Tibial artery (tissue), 4 donors: Measurements from ENCODE around the gene UNC80.

Source experiments
- DNase-seq, 2 donors: peaks; one replicate each; pipeline ENCODE4 v3.0.0-alpha.2; 2019
- H3K27ac ChIP-seq, 2 donors: fragments of 200-600 bp; sonication (generic) in 1 of 2; 1 replicate in 1 of 2; 2 replicates in 1 of 2; pipeline ENCODE4 v1.5.1; 2018 to 2019; ENCODE audit warnings: mild to moderate bottlenecking in 1 of 2
- H3K27me3 ChIP-seq, 2 donors: fragments of 200-600 bp; sonication (generic) in 1 of 2; one replicate each; pipeline versions ENCODE4 v1.5.1 to v1.6.0; 2016 to 2019
- H3K36me3 ChIP-seq, 3 donors: fragments of 200-600 bp; sonication (generic) in 2 of 3; one replicate each; pipeline ENCODE4 v1.5.1; 2016 to 2019; ENCODE audit warnings: mild to moderate bottlenecking in 2 of 3
- H3K4me1 ChIP-seq, 4 donors: fragments of 200-600 bp; sonication (generic) in 2 of 4; 1 replicate in 3 of 4; 2 replicates in 1 of 4; pipeline ENCODE4 v1.5.1; 2016 to 2019
- H3K4me3 ChIP-seq, 2 donors: fragments of 200-600 bp; sonication (generic) in 1 of 2; 1 replicate in 1 of 2; 2 replicates in 1 of 2; pipeline ENCODE4 v1.5.1; 2018 to 2019; ENCODE audit warnings: mild to moderate bottlenecking in 2 of 2
- H3K9me3 ChIP-seq, 3 donors: fragments of 200-600 bp; sonication (generic) in 1 of 3; one replicate each; pipeline ENCODE4 v1.5.1; 2016 to 2019
- intact Hi-C: fragments of 100-400 bp; cut with DNase I; formaldehyde crosslinking; loops from one replicate; pipeline ENCODE4 v1.15.0; 2023; ENCODE audit warnings: low total_unique reads
- TF ChIP-seq, protein P1 (sequence below), 2 experiments: fragments of 200-600 bp in 1 of 2; fragments of 450-650 bp in 1 of 2; IDR thresholded peaks; one replicate each; pipeline ENCODE4 v1.5.1; 2017 to 2019; ENCODE audit warnings: antibody characterized with exemption in 2 of 2, mild to moderate bottlenecking in 1 of 2, moderate library complexity in 1 of 2

UNC80 gene

GRCh38 chr2:209824391-209824790 lies 52.8 kb downstream of the UNC80 start:
- Histone ChIP-seq H3K27me3 (no peaks in the 10 kb centered on the region), H3K4me3 (no peak overlapping the region), H3K36me3 (no peaks in the 10 kb centered on the region), H3K9me3 (no peaks in the 10 kb centered on the region), H3K4me1 (no peaks in the 10 kb centered on the region), H3K27ac (no peak overlapping the region)
- DNase-seq = no peak
- intact Hi-C loops = no loop called here
- TF ChIP-seq, protein P1, sequence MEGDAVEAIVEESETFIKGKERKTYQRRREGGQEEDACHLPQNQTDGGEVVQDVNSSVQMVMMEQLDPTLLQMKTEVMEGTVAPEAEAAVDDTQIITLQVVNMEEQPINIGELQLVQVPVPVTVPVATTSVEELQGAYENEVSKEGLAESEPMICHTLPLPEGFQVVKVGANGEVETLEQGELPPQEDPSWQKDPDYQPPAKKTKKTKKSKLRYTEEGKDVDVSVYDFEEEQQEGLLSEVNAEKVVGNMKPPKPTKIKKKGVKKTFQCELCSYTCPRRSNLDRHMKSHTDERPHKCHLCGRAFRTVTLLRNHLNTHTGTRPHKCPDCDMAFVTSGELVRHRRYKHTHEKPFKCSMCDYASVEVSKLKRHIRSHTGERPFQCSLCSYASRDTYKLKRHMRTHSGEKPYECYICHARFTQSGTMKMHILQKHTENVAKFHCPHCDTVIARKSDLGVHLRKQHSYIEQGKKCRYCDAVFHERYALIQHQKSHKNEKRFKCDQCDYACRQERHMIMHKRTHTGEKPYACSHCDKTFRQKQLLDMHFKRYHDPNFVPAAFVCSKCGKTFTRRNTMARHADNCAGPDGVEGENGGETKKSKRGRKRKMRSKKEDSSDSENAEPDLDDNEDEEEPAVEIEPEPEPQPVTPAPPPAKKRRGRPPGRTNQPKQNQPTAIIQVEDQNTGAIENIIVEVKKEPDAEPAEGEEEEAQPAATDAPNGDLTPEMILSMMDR (IDR thresholded peaks at IDR 0.05) = no peak

- no peak for DNase-seq
- Histone ChIP-seq H3K4me1 (no peaks in the 10 kb centered on the region), H3K27me3 (no peaks in the 10 kb centered on the region), H3K4me3 (no peak overlapping the region), H3K27ac (no peak overlapping the region), H3K36me3 (no peaks in the 10 kb centered on the region), H3K9me3 (no peaks in the 10 kb centered on the region)
- TF ChIP-seq, protein P1 (IDR thresholded peaks at IDR 0.05) = no peak
- intact Hi-C loops = no loop called here
These were observed 59.3 kb downstream of the UNC80 start for GRCh38 chr2:209830722-209831465.

DNA sequence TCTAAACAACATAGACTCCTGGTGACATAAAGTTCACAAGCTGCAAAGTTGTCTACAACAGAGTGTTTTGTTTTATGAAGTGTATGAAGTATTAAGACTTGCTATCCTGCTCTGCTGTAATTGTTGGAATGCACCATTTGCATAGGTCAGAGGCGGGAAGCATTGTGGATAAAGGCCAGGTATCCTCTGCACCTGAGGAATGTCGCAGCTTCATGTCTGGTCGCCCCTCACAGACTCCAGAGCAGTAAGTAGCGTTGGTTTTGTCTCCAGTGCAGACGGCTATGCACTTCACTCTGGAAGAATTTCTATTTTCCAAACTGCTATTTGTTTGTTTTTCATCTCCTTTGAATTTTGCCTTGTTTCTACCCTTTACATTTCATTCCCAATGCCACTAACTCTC lies 63.1 kb downstream of the UNC80 start:
- intact Hi-C loops = no loop called here
- TF ChIP-seq, protein P1 (IDR thresholded peaks at IDR 0.05) = no peak
- DNase-seq = no peak
- H3K36me3 ChIP-seq = no peaks in the 10 kb centered on the region
- H3K4me1 ChIP-seq = no peaks in the 10 kb centered on the region
- no peaks in the 10 kb centered on the region for H3K9me3 ChIP-seq
- H3K27ac ChIP-seq = no peak overlapping the region
- no peak overlapping the region for H3K4me3 ChIP-seq
- H3K27me3 ChIP-seq = no peaks in the 10 kb centered on the region

DNA sequence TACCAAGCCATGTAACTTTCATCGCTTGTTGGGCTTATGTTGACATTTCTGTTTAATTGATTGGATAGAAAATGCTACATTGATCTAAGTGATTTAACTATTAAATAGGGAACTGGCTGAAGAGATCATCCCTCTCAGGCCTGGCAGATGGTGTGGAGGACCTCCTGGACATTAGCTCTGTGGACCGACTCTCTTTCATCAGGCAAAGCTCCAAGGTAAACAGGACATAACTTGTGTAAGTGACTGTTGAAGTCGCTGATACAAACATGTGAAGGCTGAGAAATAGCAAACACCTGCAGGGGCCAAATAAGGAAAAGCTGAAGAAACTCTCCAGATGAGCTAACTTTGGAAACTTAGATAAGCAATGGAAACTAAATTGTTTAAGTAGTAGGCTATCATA lies 68.8 kb downstream of the UNC80 start:
- TF ChIP-seq, protein P1 (IDR thresholded peaks at IDR 0.05) = no peak
- H3K4me1 ChIP-seq = no peaks in the 10 kb centered on the region
- intact Hi-C loops = no loop called here
- H3K4me3 ChIP-seq = no peak overlapping the region
- H3K27ac ChIP-seq = no peak overlapping the region
- no peaks in the 10 kb centered on the region for H3K36me3 ChIP-seq
- no peaks in the 10 kb centered on the region for H3K27me3 ChIP-seq
- DNase-seq = no peak
- no peaks in the 10 kb centered on the region for H3K9me3 ChIP-seq

DNA sequence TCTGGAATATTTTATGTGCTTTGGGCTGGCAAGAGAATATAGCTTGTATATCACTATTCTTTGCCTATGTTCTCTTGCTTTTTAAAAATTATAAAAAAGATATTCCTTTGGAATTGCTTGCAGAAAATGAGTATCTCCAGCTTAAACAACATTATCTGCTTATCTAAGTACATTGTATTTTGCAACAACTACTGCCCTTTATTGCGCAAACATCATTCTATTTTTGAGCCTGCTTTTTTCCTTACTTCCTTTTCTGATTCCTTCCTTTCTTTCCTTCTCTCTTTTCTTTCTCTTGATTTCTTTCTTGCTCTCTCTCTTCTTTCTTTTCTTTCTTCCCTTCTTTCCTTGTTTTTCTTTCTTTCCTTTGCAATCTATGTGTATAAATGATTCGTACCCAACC lies 74.0 kb downstream of the UNC80 start:
- Histone ChIP-seq H3K4me1 (no peaks in the 10 kb centered on the region), H3K4me3 (no peak overlapping the region), H3K27me3 (no peaks in the 10 kb centered on the region), H3K9me3 (no peaks in the 10 kb centered on the region), H3K27ac (no peak overlapping the region), H3K36me3 (no peaks in the 10 kb centered on the region)
- intact Hi-C loops = no loop called here
- TF ChIP-seq, protein P1 (IDR thresholded peaks at IDR 0.05) = no peak
- DNase-seq = no peak
